ENCODE data around the gene IGLON5. TPM values are rescaled to one million over a fixed set of nuclear protein-coding genes. Genes with fewer than 3 reads are reported as not detected.

IGLON5 gene
- total RNA-seq, 2 experiments from 2014 or later = not detected

- H3K4me2 ChIP-seq (ENCODE audit: low read length) = no peak overlapping the region
- H3K9me2 ChIP-seq (ENCODE audit: insufficient read depth, low read length) = no peaks in the 10 kb centered on the region
- H3K4me3 ChIP-seq (ENCODE audit: low read depth, low read length, poor library complexity, severe bottlenecking) = no peak overlapping the region
- DNase-seq (ENCODE audit: low spot score) = no peak
- no peak overlapping the region for H3K27ac ChIP-seq (ENCODE audit: low read depth, low read length, poor library complexity, severe bottlenecking)
- H2AFZ ChIP-seq (ENCODE audit: low read length) = no peak overlapping the region
- TF ChIP-seq CTCF (conservative IDR thresholded peaks at IDR 0.05; ENCODE audit: low read length) (no peak), EZH2phosphoT487 (IDR thresholded peaks at IDR 0.05; ENCODE audit: borderline replicate concordance, low read depth, low read length) (no peak)
- CTCF ChIA-PET (ENCODE audit: unreplicated experiment) = no interaction called here
- intact Hi-C loops (cut with micrococcal nuclease; ENCODE audit: unreplicated experiment) = loop anchor here (10.0 kb wide), 1 partner anchor 324 kb away; no protein-coding TSS in a partner anchor
- BruUV-seq (replicated peaks) = no TSS peak
- H3K9me3 ChIP-seq (ENCODE audit: low read length) = no peaks in the 10 kb centered on the region
- no peaks in the 10 kb centered on the region for H3K4me1 ChIP-seq (ENCODE audit: insufficient read depth, low read length, poor library complexity, severe bottlenecking)
- POLR2A ChIA-PET = no interaction called here
- H3K36me3 ChIP-seq (ENCODE audit: insufficient read depth, low read length) = no peaks in the 10 kb centered on the region
- no peaks in the 10 kb centered on the region for H4K20me1 ChIP-seq (ENCODE audit: insufficient read depth, low read length)
- H3K79me2 ChIP-seq (ENCODE audit: insufficient read depth, low read depth, low read length) = no peaks in the 10 kb centered on the region
These were observed 19.7 kb downstream of the IGLON5 start for GRCh38 chr19:51331193-51331592.

- intact Hi-C loops (cut with micrococcal nuclease; ENCODE audit: unreplicated experiment) = loop anchor here (10.0 kb wide), 1 partner anchor 323 kb away; no protein-coding TSS in a partner anchor
- POLR2A ChIA-PET = no interaction called here
These were observed 20.3 kb downstream of the IGLON5 start for GRCh38 chr19:51331716-51332115.

More at GRCh38 chr19:51331716-51332115, 20.3 kb downstream of the IGLON5 start:
- H3K36me3 ChIP-seq (ENCODE audit: insufficient read depth, low read length) = no peaks in the 10 kb centered on the region
- no peak overlapping the region for H3K4me3 ChIP-seq (ENCODE audit: low read depth, low read length, poor library complexity, severe bottlenecking)
- no TSS peak for BruUV-seq (replicated peaks)
- H3K4me2 ChIP-seq (ENCODE audit: low read length) = no peak overlapping the region
- H3K27ac ChIP-seq (ENCODE audit: low read depth, low read length, poor library complexity, severe bottlenecking) = no peak overlapping the region
- no peaks in the 10 kb centered on the region for H3K4me1 ChIP-seq (ENCODE audit: insufficient read depth, low read length, poor library complexity, severe bottlenecking)
- CTCF ChIA-PET (ENCODE audit: unreplicated experiment) = no interaction called here
- H3K9me2 ChIP-seq (ENCODE audit: insufficient read depth, low read length) = no peaks in the 10 kb centered on the region
- DNase-seq (ENCODE audit: low spot score) = no peak
- no peaks in the 10 kb centered on the region for H3K9me3 ChIP-seq (ENCODE audit: low read length)
- no peaks in the 10 kb centered on the region for H4K20me1 ChIP-seq (ENCODE audit: insufficient read depth, low read length)
- no peaks in the 10 kb centered on the region for H3K79me2 ChIP-seq (ENCODE audit: insufficient read depth, low read depth, low read length)
- no peak overlapping the region for H2AFZ ChIP-seq (ENCODE audit: low read length)
- no peak for TF ChIP-seq CTCF (conservative IDR thresholded peaks at IDR 0.05; ENCODE audit: low read length)
- no peak for TF ChIP-seq EZH2phosphoT487 (IDR thresholded peaks at IDR 0.05; ENCODE audit: borderline replicate concordance, low read depth, low read length)

Measured in OCI-LY7 (cell line).